ENCODE measurements around the gene IL17REL.

Gene IL17REL

GRCh38 chr22:50002791-50003190, 9.8 kb downstream of the IL17REL start:
- Histone ChIP-seq H3K4me3 (replicated peaks; ENCODE audit: insufficient read depth, low read length) (no peak overlapping the region), H3K27ac (replicated peaks) (no peak overlapping the region), H3K27me3 (ENCODE audit: insufficient read depth, poor library complexity, severe bottlenecking) (peaks cover 5% of the 10 kb centered on the region)
- DNase-seq (ENCODE audit: low read depth in 1 of 2, low spot score in 1 of 2) = no peak
- TF ChIP-seq SPI1 (IDR thresholded peaks at IDR 0.05; ENCODE audit: borderline replicate concordance, low read depth) (no peak), POLR2AphosphoS5 (IDR thresholded peaks at IDR 0.05; ENCODE audit: low read depth) (no peak), REST (IDR thresholded peaks at IDR 0.05; ENCODE audit: insufficient replicate concordance, low read depth) (no peak), GABPA (IDR thresholded peaks at IDR 0.05; ENCODE audit: low read depth) (no peak), CTCF (IDR thresholded peaks at IDR 0.05; ENCODE audit: insufficient read depth, low read length) (no peak)

GRCh38 chr22:50001388-50002231, 11.0 kb downstream of the IL17REL start:
- Histone ChIP-seq H3K27me3 (ENCODE audit: insufficient read depth, poor library complexity, severe bottlenecking) (peaks cover 5% of the 10 kb centered on the region), H3K27ac (replicated peaks) (no peak overlapping the region), H3K4me3 (replicated peaks; ENCODE audit: insufficient read depth, low read length) (no peak overlapping the region)
- no peak for DNase-seq (ENCODE audit: low read depth in 1 of 2, low spot score in 1 of 2)
- no peak for TF ChIP-seq GABPA (IDR thresholded peaks at IDR 0.05; ENCODE audit: low read depth)
- no peak for TF ChIP-seq REST (IDR thresholded peaks at IDR 0.05; ENCODE audit: insufficient replicate concordance, low read depth)
- no peak for TF ChIP-seq POLR2AphosphoS5 (IDR thresholded peaks at IDR 0.05; ENCODE audit: low read depth)
- no peak for TF ChIP-seq CTCF (IDR thresholded peaks at IDR 0.05; ENCODE audit: insufficient read depth, low read length)
- TF ChIP-seq SPI1 (IDR thresholded peaks at IDR 0.05; ENCODE audit: borderline replicate concordance, low read depth) = no peak

- DNase-seq (ENCODE audit: low read depth in 1 of 2, low spot score in 1 of 2) = no peak
- peaks cover 5% of the 10 kb centered on the region for H3K27me3 ChIP-seq (ENCODE audit: insufficient read depth, poor library complexity, severe bottlenecking)
- TF ChIP-seq REST (IDR thresholded peaks at IDR 0.05; ENCODE audit: insufficient replicate concordance, low read depth) (no peak), GABPA (IDR thresholded peaks at IDR 0.05; ENCODE audit: low read depth) (no peak), SPI1 (IDR thresholded peaks at IDR 0.05; ENCODE audit: borderline replicate concordance, low read depth) (no peak)
- no peak overlapping the region for H3K27ac ChIP-seq (replicated peaks)
- H3K4me3 ChIP-seq (replicated peaks; ENCODE audit: insufficient read depth, low read length) = no peak overlapping the region
Measured at GRCh38 chr22:50000587-50001387, 11.8 kb downstream of the IL17REL start.

All from HL-60 (cell line).